Upper lobe of left lung (tissue), 6 donors: ENCODE measurements around the gene NOSTRIN. TPM values are rescaled to one million over a fixed set of nuclear protein-coding genes. Genes with fewer than 3 reads are reported as not detected.

Source experiments
- ATAC-seq, 2 donors: fragments of 200-7000 bp; cut with Tn5 transposase; one replicate each; pipeline ENCODE4 v1.9.1; 2022; ENCODE audit warnings: mild to moderate bottlenecking in 2 of 2, moderate library complexity in 2 of 2; ENCODE audit not compliant: low FRiP score in 2 of 2
- DNase-seq, 2 donors: peaks; one replicate each; pipeline ENCODE4 v3.0.0-alpha.2; 2019 to 2020
- H3K27ac ChIP-seq, 4 donors: fragments of 200-600 bp; sonication (generic); one replicate each; pipeline ENCODE4 v1.5.1; 2016 to 2019
- H3K27me3 ChIP-seq, 4 donors: fragments of 200-600 bp; sonication (generic); one replicate each; pipeline ENCODE4 v1.5.1; 2017 to 2019
- H3K36me3 ChIP-seq, 4 donors: fragments of 200-600 bp; sonication (generic); one replicate each; pipeline ENCODE4 v1.5.1; 2016 to 2019
- H3K4me1 ChIP-seq, 4 donors: fragments of 200-600 bp; sonication (generic); one replicate each; pipeline ENCODE4 v1.5.1; 2018 to 2019
- H3K4me3 ChIP-seq, 4 donors: fragments of 200-600 bp; sonication (generic); one replicate each; pipeline ENCODE4 v1.5.1; 2017 to 2019; ENCODE audit warnings: mild to moderate bottlenecking in 2 of 4, moderate library complexity in 1 of 4
- H3K9me3 ChIP-seq, 4 donors: fragments of 200-600 bp; sonication (generic); one replicate each; pipeline ENCODE4 v1.5.1; 2018 to 2019
- EP300 ChIP-seq, 4 donors: sonication (generic); formaldehyde crosslinking; IDR thresholded peaks; one replicate each; pipeline ENCODE4 v1.5.1; 2017; ENCODE audit warnings: antibody characterized with exemption in 4 of 4, control low read depth in 2 of 4
- POLR2A ChIP-seq, 4 donors: fragments of 450-650 bp; IDR thresholded peaks; one replicate each; pipeline ENCODE4 v1.5.1; 2016 to 2017; ENCODE audit warnings: antibody characterized with exemption in 4 of 4, mild to moderate bottlenecking in 2 of 4
- POLR2AphosphoS5 ChIP-seq, 2 donors: sonication (generic); formaldehyde crosslinking; IDR thresholded peaks; one replicate each; pipeline ENCODE4 v1.5.1; 2017; ENCODE audit warnings: antibody characterized with exemption in 2 of 2
- WGBS, 2 donors: methylation state at CpG; one replicate each; pipeline ENCODE4 v1.1.5; 2017 to 2018; 5-methylcytosine and 5-hydroxymethylcytosine counted together
- total RNA-seq, 6 donors: library from RNA; depleted of rRNA in 4 of 6; stranded (reverse); fragments of >200 nt in 4 of 6; gene quantifications; one replicate each; pipeline versions ENCODE4 v1.1.0 to v1.2.1, GENCODE V29; 2016 to 2021
- TF ChIP-seq, protein P1 (sequence below), 6 experiments: fragments of 450-650 bp in 4 of 6; fragments of 200-600 bp in 2 of 6; sonication (generic) in 2 of 6; IDR thresholded peaks; one replicate each; pipeline ENCODE4 v1.5.1; 2016 to 2019; ENCODE audit warnings: antibody characterized with exemption in 6 of 6
- donor health status: DM: no; HTN: no; CAD: no; lungs with moderate emphysema.
- donor health status: DM: no; HTN: yes; CAD: no; lungs with severe emphysema.

Gene NOSTRIN
- total RNA-seq, 6 donors from 2014 or later: 33.5 to 110 (median 39.6) TPM

DNA sequence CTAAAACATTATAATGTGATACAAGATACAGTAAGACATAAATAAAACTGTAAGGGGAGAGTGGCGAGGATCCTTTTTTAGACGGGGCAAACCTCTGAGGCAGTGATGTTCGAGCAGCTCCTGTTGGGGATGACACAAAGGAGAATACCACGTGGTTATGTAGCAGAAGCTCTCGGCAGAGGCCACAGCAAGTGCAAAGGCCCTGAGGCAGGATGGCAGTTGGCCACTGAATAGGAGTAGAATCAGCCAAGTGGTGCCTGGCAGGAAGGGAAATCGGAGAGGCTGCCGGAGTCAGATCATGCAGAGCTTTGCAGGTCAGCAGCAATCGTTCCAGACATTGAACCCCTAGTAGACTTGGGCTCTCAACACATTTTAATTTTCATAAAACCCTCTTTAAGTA, 19.1 kb downstream of the NOSTRIN start:
- DNase-seq: no peak
- Histone ChIP-seq H3K36me3 (peaks cover 0 to 19% (median 0%) of the 10 kb centered on the region in 4 donors), H3K27ac (no peak overlapping the region), H3K4me3 (no peak overlapping the region), H3K9me3 (no peaks in the 10 kb centered on the region), H3K27me3 (no peaks in the 10 kb centered on the region), H3K4me1 (peaks cover 0 to 8% (median 1%) of the 10 kb centered on the region in 4 donors)
- no peak for ATAC-seq
- WGBS, 2 donors: 89 to 93% methylated on average over 8 of the region's 8 CpGs
- TF ChIP-seq, protein P1, sequence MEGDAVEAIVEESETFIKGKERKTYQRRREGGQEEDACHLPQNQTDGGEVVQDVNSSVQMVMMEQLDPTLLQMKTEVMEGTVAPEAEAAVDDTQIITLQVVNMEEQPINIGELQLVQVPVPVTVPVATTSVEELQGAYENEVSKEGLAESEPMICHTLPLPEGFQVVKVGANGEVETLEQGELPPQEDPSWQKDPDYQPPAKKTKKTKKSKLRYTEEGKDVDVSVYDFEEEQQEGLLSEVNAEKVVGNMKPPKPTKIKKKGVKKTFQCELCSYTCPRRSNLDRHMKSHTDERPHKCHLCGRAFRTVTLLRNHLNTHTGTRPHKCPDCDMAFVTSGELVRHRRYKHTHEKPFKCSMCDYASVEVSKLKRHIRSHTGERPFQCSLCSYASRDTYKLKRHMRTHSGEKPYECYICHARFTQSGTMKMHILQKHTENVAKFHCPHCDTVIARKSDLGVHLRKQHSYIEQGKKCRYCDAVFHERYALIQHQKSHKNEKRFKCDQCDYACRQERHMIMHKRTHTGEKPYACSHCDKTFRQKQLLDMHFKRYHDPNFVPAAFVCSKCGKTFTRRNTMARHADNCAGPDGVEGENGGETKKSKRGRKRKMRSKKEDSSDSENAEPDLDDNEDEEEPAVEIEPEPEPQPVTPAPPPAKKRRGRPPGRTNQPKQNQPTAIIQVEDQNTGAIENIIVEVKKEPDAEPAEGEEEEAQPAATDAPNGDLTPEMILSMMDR (IDR thresholded peaks at IDR 0.05): no peak
- TF ChIP-seq POLR2A (IDR thresholded peaks at IDR 0.05) (no peak), EP300 (IDR thresholded peaks at IDR 0.05) (no peak), POLR2AphosphoS5 (IDR thresholded peaks at IDR 0.05) (no peak)

DNA sequence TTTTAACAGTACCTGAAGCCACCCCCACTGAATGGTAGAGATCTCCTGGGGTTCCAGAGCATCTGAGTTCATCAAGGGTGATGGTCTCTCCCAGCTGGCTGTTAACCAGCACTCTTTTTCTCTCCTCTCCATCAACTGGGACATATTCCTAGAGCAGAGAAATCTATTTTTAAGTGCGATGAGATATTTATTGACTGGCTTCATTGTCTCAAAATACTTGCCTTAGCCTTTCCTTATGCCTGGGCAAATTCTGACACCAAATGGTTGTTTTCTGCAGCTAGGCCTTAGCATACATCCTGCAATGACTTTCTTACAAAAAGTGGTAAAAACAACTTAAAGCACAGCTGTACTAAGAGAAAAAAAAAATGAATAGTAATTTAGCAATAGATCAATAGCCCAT, 19.6 kb downstream of the NOSTRIN start:
- Histone ChIP-seq H3K9me3 (no peaks in the 10 kb centered on the region), H3K27me3 (no peaks in the 10 kb centered on the region), H3K4me3 (no peak overlapping the region), H3K36me3 (peaks cover 0 to 23% (median 0%) of the 10 kb centered on the region in 4 donors), H3K4me1 (peaks cover 0 to 8% (median 0%) of the 10 kb centered on the region in 4 donors), H3K27ac (no peak overlapping the region)
- no peak for TF ChIP-seq POLR2AphosphoS5 (IDR thresholded peaks at IDR 0.05)
- TF ChIP-seq POLR2A (IDR thresholded peaks at IDR 0.05): no peak
- no peak for TF ChIP-seq EP300 (IDR thresholded peaks at IDR 0.05)
- TF ChIP-seq, protein P1 (IDR thresholded peaks at IDR 0.05): no peak
- DNase-seq: no peak
- WGBS, 2 donors: 76 to 95% methylated on average over 1 of the region's 1 CpG
- no peak for ATAC-seq

DNA sequence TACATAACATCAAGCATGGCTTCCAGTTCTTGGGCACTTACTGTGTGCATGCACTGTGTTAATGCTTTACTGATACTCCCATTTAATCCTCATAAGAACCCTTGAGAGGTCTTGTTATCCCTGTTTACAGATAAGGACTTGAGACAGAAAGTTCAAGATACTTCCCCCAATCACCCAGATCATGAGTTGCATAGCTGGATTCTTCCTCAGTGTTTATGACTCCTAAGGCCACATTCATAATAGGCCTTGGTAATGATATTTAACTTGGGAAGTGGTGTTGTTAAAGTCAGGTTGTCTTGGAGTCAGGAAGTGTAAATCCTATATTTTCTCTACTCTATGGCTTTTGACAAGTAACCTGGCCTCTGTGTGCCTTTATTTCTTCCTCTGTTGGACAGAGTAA, 22.7 kb downstream of the NOSTRIN start:
- Histone ChIP-seq H3K36me3 (peaks cover 0 to 46% (median 5%) of the 10 kb centered on the region in 4 donors), H3K9me3 (no peaks in the 10 kb centered on the region), H3K27me3 (no peaks in the 10 kb centered on the region), H3K4me3 (no peak overlapping the region), H3K27ac (no peak overlapping the region), H3K4me1 (peaks cover 0 to 2% (median 0%) of the 10 kb centered on the region in 4 donors)
- no peak for DNase-seq
- TF ChIP-seq, protein P1 (IDR thresholded peaks at IDR 0.05): no peak
- TF ChIP-seq POLR2A (IDR thresholded peaks at IDR 0.05): no peak
- TF ChIP-seq EP300 (IDR thresholded peaks at IDR 0.05): no peak
- TF ChIP-seq POLR2AphosphoS5 (IDR thresholded peaks at IDR 0.05): no peak
- ATAC-seq: no peak

DNA sequence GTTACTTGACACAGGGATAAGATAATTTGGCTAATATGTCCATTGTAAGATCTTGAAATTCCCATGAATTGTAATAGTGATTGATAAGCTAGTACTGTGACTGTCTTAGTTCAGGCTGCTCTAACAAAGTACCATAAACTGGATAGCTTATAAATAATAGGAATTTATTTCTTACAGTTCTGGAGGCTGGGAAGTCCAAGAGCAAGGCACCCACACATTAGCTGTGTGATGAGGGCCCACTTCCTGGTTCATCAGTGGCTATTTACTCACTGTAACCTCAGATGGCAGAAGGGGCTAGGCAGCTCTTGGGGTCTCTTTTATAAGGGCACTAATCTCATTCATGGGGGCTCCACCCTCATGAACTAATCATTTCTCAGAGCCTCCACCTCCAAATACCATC, 28.5 kb downstream of the NOSTRIN start:
- peaks cover 0 to 90% (median 22%) of the 10 kb centered on the region in 4 donors for H3K36me3 ChIP-seq
- DNase-seq: no peak
- TF ChIP-seq, protein P1 (IDR thresholded peaks at IDR 0.05): no peak
- TF ChIP-seq POLR2A (IDR thresholded peaks at IDR 0.05): no peak
- no peak for TF ChIP-seq EP300 (IDR thresholded peaks at IDR 0.05)
- TF ChIP-seq POLR2AphosphoS5 (IDR thresholded peaks at IDR 0.05): no peak
- no peaks in the 10 kb centered on the region for H3K4me1 ChIP-seq
- no peak overlapping the region for H3K27ac ChIP-seq
- H3K27me3 ChIP-seq: no peaks in the 10 kb centered on the region
- ATAC-seq: no peak
- H3K9me3 ChIP-seq: no peaks in the 10 kb centered on the region
- H3K4me3 ChIP-seq: no peak overlapping the region

DNA sequence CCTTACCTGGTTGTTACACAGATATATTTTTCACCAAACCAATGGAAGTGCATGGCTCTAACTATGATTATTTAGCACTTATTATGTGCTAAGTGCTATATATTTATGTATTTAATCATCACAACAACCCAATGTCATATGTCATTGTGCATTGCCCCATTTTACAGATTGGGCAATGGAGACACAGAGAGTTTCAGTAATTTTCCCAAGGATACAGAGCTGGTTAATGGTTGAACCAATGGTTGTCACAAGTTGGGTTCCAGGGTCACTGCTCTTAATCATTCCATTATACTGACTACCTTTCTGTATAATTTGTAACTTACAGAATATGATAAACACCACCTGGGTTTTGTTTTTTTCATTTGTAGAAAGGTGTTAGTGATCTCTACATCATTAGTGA, 29.2 kb downstream of the NOSTRIN start:
- ATAC-seq: no peak
- H3K27ac ChIP-seq: no peak overlapping the region
- TF ChIP-seq POLR2A (IDR thresholded peaks at IDR 0.05): no peak
- TF ChIP-seq, protein P1 (IDR thresholded peaks at IDR 0.05): no peak
- no peak for TF ChIP-seq EP300 (IDR thresholded peaks at IDR 0.05)
- TF ChIP-seq POLR2AphosphoS5 (IDR thresholded peaks at IDR 0.05): no peak
- peaks cover 0 to 93% (median 24%) of the 10 kb centered on the region in 4 donors for H3K36me3 ChIP-seq
- no peaks in the 10 kb centered on the region for H3K27me3 ChIP-seq
- no peaks in the 10 kb centered on the region for H3K4me1 ChIP-seq
- DNase-seq: no peak
- no peak overlapping the region for H3K4me3 ChIP-seq
- no peaks in the 10 kb centered on the region for H3K9me3 ChIP-seq
